GM12892 (cell line): Measurements from ENCODE around the gene RPL32.

ENCODE experiments used
- POLR2A ChIP-seq: IDR thresholded peaks from 2 replicates; pipeline ENCODE4 v1.6.1; 2011; ENCODE audit warnings: low read depth, low read length, control low read depth
- POLR2AphosphoS5 ChIP-seq: IDR thresholded peaks from 2 replicates; pipeline ENCODE4 v1.6.1; 2011; ENCODE audit warnings: low read depth, low read length, control low read depth

- TF ChIP-seq POLR2AphosphoS5 (no peak), POLR2A (no peak)
Measured at GRCh38 chr3:12824299-12824698, 17.1 kb downstream of the RPL32 start.
